Colonic mucosa (tissue), 4 donors: ENCODE measurements around the gene OPCML. TPM values are rescaled to one million over a fixed set of nuclear protein-coding genes. Genes with fewer than 3 reads are reported as not detected.

Experiments used
- DNase-seq: peaks from one replicate; pipeline ENCODE4 v3.0.0-alpha.2; 2020
- H3K27ac ChIP-seq: fragments of 200-600 bp; one replicate; pipeline ENCODE4 v1.8.0; 2021
- H3K27me3 ChIP-seq: fragments of 200-600 bp; one replicate; pipeline ENCODE4 v1.8.0; 2021
- H3K36me3 ChIP-seq: fragments of 200-600 bp; one replicate; pipeline ENCODE4 v1.8.0; 2021
- H3K4me1 ChIP-seq: fragments of 200-600 bp; one replicate; pipeline ENCODE4 v1.8.0; 2021; ENCODE audit warnings: mild to moderate bottlenecking
- H3K4me3 ChIP-seq: fragments of 200-600 bp; one replicate; pipeline ENCODE4 v1.8.0; 2021
- H3K9ac ChIP-seq, 2 donors: one replicate each; pipeline ENCODE4 v1.7.0; 2013; ENCODE audit warnings: control low read depth in 2 of 2, low read depth in 2 of 2, low read length in 2 of 2
- H3K9me3 ChIP-seq: fragments of 200-600 bp; one replicate; pipeline ENCODE4 v1.8.0; 2021
- intact Hi-C: fragments of 100-400 bp; cut with DNase I; formaldehyde crosslinking; loops from one replicate; pipeline ENCODE4 v1.14.1; 2022
- total RNA-seq, 2 donors: library from RNA; stranded (reverse); fragmentation: NEBNext Ultra II Directional in 1 of 2; extraction: Animal tissue kit (Norgen Biotek cat#: 25700) in 1 of 2; gene quantifications; one replicate each; pipeline ENCODE4 v1.2.1, GENCODE V29; 2021
- TF ChIP-seq, protein P1 (sequence below): fragments of 200-600 bp; IDR thresholded peaks from one replicate; pipeline ENCODE4 v1.8.0; 2022; ENCODE audit warnings: antibody characterized with exemption, mild to moderate bottlenecking
- donor health status: healthy.
- donor health status: DM: no; HTN: no; CAD: no.
- donor health status: DM: no; HTN: no; CAD: no.

Gene OPCML
- total RNA-seq, 2 donors from 2014 or later: 0.08 TPM; not detected in 1

DNA sequence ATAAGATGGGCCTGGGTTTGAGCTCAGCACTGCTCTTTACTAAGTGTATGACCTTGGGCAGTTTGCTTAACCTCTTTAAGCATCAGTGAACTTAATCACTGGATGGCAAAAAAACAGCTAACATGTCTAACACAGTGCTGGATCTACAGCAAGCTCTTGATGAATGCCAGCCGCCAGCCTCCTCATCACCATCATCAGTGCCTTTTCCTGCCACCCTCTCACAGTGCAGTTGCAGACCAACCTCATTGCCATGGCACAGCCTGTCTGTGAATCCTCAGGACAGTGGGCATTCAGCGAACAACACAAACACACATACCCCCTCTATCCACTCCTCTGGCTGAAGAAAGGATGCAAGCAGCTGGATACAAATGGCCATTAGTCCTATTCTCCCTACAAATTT, 133.0 kb downstream of the OPCML start:
- Histone ChIP-seq H3K9ac (no peak overlapping the region), H3K4me1 (no peaks in the 10 kb centered on the region), H3K36me3 (no peaks in the 10 kb centered on the region), H3K27ac (no peak overlapping the region), H3K4me3 (no peak overlapping the region), H3K9me3 (no peaks in the 10 kb centered on the region), H3K27me3 (no peaks in the 10 kb centered on the region)
- no peak for DNase-seq
- intact Hi-C loops: no loop called here
- TF ChIP-seq, protein P1, sequence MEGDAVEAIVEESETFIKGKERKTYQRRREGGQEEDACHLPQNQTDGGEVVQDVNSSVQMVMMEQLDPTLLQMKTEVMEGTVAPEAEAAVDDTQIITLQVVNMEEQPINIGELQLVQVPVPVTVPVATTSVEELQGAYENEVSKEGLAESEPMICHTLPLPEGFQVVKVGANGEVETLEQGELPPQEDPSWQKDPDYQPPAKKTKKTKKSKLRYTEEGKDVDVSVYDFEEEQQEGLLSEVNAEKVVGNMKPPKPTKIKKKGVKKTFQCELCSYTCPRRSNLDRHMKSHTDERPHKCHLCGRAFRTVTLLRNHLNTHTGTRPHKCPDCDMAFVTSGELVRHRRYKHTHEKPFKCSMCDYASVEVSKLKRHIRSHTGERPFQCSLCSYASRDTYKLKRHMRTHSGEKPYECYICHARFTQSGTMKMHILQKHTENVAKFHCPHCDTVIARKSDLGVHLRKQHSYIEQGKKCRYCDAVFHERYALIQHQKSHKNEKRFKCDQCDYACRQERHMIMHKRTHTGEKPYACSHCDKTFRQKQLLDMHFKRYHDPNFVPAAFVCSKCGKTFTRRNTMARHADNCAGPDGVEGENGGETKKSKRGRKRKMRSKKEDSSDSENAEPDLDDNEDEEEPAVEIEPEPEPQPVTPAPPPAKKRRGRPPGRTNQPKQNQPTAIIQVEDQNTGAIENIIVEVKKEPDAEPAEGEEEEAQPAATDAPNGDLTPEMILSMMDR: no peak

DNA sequence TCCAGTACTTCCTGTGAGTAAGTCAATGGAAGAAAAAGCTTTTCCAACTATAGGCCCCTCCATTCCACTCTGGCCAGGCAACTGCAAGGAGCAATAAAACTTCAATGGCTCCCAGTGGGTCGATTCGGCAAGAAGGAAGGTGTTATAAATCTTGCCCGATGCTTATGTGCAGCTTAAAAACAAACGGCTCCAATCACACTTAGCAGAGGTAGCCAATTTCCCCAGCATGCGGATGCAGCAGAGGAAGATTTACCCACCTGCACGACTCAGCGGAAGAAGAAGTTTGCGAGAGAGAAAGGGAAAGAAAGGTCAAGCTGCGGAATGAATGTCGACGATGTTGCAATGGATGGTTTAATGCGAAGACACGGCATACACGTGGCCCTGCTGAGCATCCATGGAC, 141.5 kb downstream of the OPCML start:
- intact Hi-C loops: no loop called here
- no peak overlapping the region for H3K9ac ChIP-seq
- no peaks in the 10 kb centered on the region for H3K27me3 ChIP-seq
- DNase-seq: no peak
- H3K36me3 ChIP-seq: no peaks in the 10 kb centered on the region
- no peak overlapping the region for H3K4me3 ChIP-seq
- H3K27ac ChIP-seq: no peak overlapping the region
- H3K9me3 ChIP-seq: no peaks in the 10 kb centered on the region
- H3K4me1 ChIP-seq: no peaks in the 10 kb centered on the region
- TF ChIP-seq, protein P1: no peak

DNA sequence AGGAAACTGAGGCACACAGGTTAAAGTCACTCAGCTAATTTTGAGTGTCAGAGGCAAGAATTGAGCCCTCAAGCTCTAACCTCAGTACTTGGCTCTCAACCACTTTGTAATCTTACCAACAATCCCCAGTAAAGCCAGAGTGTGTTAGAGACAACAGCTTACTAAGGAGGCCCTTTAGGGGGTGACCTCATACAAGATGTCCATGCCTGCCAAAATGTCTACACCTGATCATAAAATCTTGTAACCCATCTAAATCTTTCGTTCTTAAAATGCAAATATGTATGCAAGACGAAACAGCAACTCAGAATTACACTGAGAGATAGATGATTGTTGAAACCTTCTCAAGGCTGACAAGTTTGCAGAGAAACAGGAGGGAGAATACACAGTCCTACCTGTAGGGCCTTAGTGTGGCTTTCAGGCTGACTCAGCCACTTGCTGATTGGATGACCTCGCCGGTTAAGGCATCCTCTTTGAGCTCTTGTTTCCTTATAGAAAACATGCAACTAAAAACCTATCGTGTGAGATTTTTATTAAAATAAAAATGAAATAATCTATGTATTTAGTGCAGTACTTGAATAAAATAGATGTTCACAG, 143.2 kb downstream of the OPCML start:
- H3K4me3 ChIP-seq: no peak overlapping the region
- no peaks in the 10 kb centered on the region for H3K4me1 ChIP-seq
- H3K27me3 ChIP-seq: no peaks in the 10 kb centered on the region
- H3K9me3 ChIP-seq: no peaks in the 10 kb centered on the region
- intact Hi-C loops: no loop called here
- no peaks in the 10 kb centered on the region for H3K36me3 ChIP-seq
- DNase-seq: no peak
- TF ChIP-seq, protein P1: no peak
- H3K9ac ChIP-seq: no peak overlapping the region
- H3K27ac ChIP-seq: no peak overlapping the region

DNA sequence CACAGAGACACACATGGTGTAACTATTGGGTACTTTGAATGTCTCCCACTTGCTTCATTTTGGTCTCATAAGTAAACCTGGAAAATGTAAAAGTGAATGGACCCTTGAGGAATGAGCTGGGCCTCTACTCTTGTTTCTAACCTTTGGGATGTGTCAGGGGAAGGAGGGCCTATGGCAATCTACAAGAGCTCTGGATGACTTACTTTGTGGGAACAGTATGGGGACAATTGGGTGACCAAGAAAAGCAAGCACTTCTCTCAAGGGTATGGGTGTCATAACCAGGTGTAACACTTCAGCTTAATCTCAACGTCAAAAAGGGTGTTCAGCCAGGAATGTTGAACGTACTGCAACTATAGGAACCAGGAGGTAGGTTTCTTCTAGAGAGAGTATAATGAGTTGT, 144.0 kb downstream of the OPCML start:
- DNase-seq: no peak
- Histone ChIP-seq H3K4me1 (no peaks in the 10 kb centered on the region), H3K27ac (no peak overlapping the region), H3K9me3 (no peaks in the 10 kb centered on the region), H3K36me3 (no peaks in the 10 kb centered on the region), H3K27me3 (no peaks in the 10 kb centered on the region), H3K9ac (no peak overlapping the region), H3K4me3 (no peak overlapping the region)
- intact Hi-C loops: no loop called here
- TF ChIP-seq, protein P1: no peak

DNA sequence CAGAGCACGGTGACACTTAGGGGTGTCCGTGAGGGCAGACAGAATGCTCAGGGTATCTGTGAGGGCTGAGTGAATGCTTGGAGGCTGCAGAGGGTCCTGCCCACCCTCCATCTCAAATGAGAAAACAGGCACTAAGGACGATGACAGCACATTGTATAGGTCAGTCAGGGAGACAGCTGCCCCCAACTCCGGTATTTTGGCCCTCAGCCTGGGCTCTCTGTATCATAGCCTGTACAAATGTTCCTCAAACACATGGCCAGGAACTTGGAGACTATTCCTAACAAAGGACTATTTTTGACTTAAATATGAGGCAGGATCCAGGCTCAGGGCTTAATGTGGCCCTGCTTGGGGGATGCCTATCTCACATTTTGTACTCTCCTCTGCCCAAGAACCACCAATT, 145.4 kb downstream of the OPCML start:
- Histone ChIP-seq H3K4me3 (no peak overlapping the region), H3K27ac (no peak overlapping the region), H3K27me3 (no peaks in the 10 kb centered on the region), H3K4me1 (no peaks in the 10 kb centered on the region), H3K9me3 (no peaks in the 10 kb centered on the region), H3K9ac (no peak overlapping the region), H3K36me3 (no peaks in the 10 kb centered on the region)
- TF ChIP-seq, protein P1: no peak
- intact Hi-C loops: no loop called here
- DNase-seq: no peak
